ENCODE results near the gene CADM4. TPM values are rescaled to one million over a fixed set of nuclear protein-coding genes. Genes with fewer than 3 reads are reported as not detected.

Gene CADM4
- total RNA-seq, 4 donors from 2014 or later = 2.3 to 11.9 (median 3.4) TPM

- WGBS, 2 donors = 80 to 89% methylated on average over 11 of the region's 11 CpGs
- Histone ChIP-seq H3K36me3 (no peaks in the 10 kb centered on the region), H3K4me1 (no peaks in the 10 kb centered on the region), H3K9me3 (no peaks in the 10 kb centered on the region), H3K27me3 (no peaks in the 10 kb centered on the region), H3K27ac (no peak overlapping the region), H3K4me3 (replicated peaks in 1 of 3) (no peak overlapping the region)
- DNase-seq = no peak
- intact Hi-C loops (cut with DNase I) = no loop called here
- no peak for TF ChIP-seq POLR2A (IDR thresholded peaks at IDR 0.05)
- TF ChIP-seq CTCF (IDR thresholded peaks at IDR 0.05) = no peak
Observed at GRCh38 chr19:43675906-43676305, 36.3 kb upstream of the CADM4 start.

- no peaks in the 10 kb centered on the region for H3K27me3 ChIP-seq
- H3K36me3 ChIP-seq = no peaks in the 10 kb centered on the region
- intact Hi-C loops (cut with DNase I) = no loop called here
- DNase-seq = no peak
- peaks cover 0 to 2% of the 10 kb centered on the region in 2 donors for H3K4me1 ChIP-seq
- no peak for TF ChIP-seq CTCF (IDR thresholded peaks at IDR 0.05)
- no peak for TF ChIP-seq POLR2A (IDR thresholded peaks at IDR 0.05)
- 27 to 32% methylated on average over 8 of the region's 8 CpGs for WGBS, 2 donors
- no peak overlapping the region for H3K4me3 ChIP-seq (replicated peaks in 1 of 3)
- no peaks in the 10 kb centered on the region for H3K9me3 ChIP-seq
- no peak overlapping the region for H3K27ac ChIP-seq
Observed at GRCh38 chr19:43675269-43675879, 35.7 kb upstream of the CADM4 start.

- 79 to 82% methylated on average over 3 of the region's 3 CpGs for WGBS, 2 donors
- Histone ChIP-seq H3K9me3 (no peaks in the 10 kb centered on the region), H3K4me3 (replicated peaks in 1 of 3) (no peak overlapping the region), H3K4me1 (peaks cover 4 to 6% of the 10 kb centered on the region in 2 donors), H3K27me3 (no peaks in the 10 kb centered on the region), H3K36me3 (no peaks in the 10 kb centered on the region), H3K27ac (no peak overlapping the region)
- intact Hi-C loops (cut with DNase I) = no loop called here
- TF ChIP-seq CTCF (IDR thresholded peaks at IDR 0.05) = no peak
- no peak for TF ChIP-seq POLR2A (IDR thresholded peaks at IDR 0.05)
- no peak for DNase-seq
Observed at GRCh38 chr19:43674596-43674995, 34.9 kb upstream of the CADM4 start.

- DNase-seq = no peak
- H3K9me3 ChIP-seq = no peaks in the 10 kb centered on the region
- intact Hi-C loops (cut with DNase I) = no loop called here
- no peaks in the 10 kb centered on the region for H3K36me3 ChIP-seq
- no peak overlapping the region for H3K4me3 ChIP-seq (replicated peaks in 1 of 3)
- peaks cover 6 to 7% of the 10 kb centered on the region in 2 donors for H3K4me1 ChIP-seq
- H3K27me3 ChIP-seq = no peaks in the 10 kb centered on the region
- WGBS, 2 donors = 85 to 91% methylated on average over 8 of the region's 8 CpGs
- H3K27ac ChIP-seq = no peak overlapping the region
- no peak for TF ChIP-seq POLR2A (IDR thresholded peaks at IDR 0.05)
Observed at GRCh38 chr19:43674183-43674582, 34.5 kb upstream of the CADM4 start.

GRCh38 chr19:43673637-43674036, 34.0 kb upstream of the CADM4 start:
- TF ChIP-seq POLR2A (IDR thresholded peaks at IDR 0.05) = no peak
- no peak for TF ChIP-seq CTCF (IDR thresholded peaks at IDR 0.05)
- intact Hi-C loops (cut with DNase I) = no loop called here
- DNase-seq = no peak
- 83 to 87% methylated on average over 3 of the region's 3 CpGs for WGBS, 2 donors
- H3K27me3 ChIP-seq = no peaks in the 10 kb centered on the region
- H3K27ac ChIP-seq = no peak overlapping the region
- no peaks in the 10 kb centered on the region for H3K9me3 ChIP-seq
- no peaks in the 10 kb centered on the region for H3K36me3 ChIP-seq
- H3K4me1 ChIP-seq = peaks cover 6 to 10% of the 10 kb centered on the region in 2 donors
- H3K4me3 ChIP-seq (replicated peaks in 1 of 3) = no peak overlapping the region

Data from thyroid gland (tissue), 4 donors.